H1 (cell line): ENCODE measurements around the gene RAB1B. TPM values are rescaled to one million over a fixed set of nuclear protein-coding genes. Genes with fewer than 3 reads are reported as not detected.

Source experiments
- RFX5 ChIP-seq: IDR thresholded peaks from 2 replicates; pipeline ENCODE4 v1.6.1; 2011; ENCODE audit warnings: low read depth, low read length, improper control_type of control experiment, borderline replicate concordance
- polyA plus RNA-seq, 7 experiments: library from polyadenylated mRNA; depleted of rRNA in 3 of 7; stranded (reverse) in 5 of 7; unstranded in 2 of 7; fragments of >200 nt in 5 of 7; fragments of 200-250 nt in 2 of 7; gene quantifications; 1 replicate in 5 of 7; 2 replicates in 1 of 7; 4 replicates in 1 of 7; pipeline versions ENCODE4 v1.2.1 to v1.2.3, GENCODE V29; 2011 to 2013; ENCODE audit warnings: missing spikeins in 2 of 7, mixed read lengths in 2 of 7
- total RNA-seq: library from RNA; stranded (reverse); fragmentation: NEBNext Ultra II Directional; extraction: Animal tissue kit (Norgen Biotek cat#: 25700); gene quantifications from 2 replicates; pipeline ENCODE4 v1.2.1, GENCODE V29; 2021

The RAB1B gene
- total and polyA plus RNA-seq, 2 of the 8 experiments (the other 6 are each of a cell fraction or from before 2014, with no cell fraction given): 100 to 217 TPM

GRCh38 chr11:66228521-66228920 lies 39.9 kb upstream of the RAB1B start (continued):
- no peak for TF ChIP-seq RFX5
